ENCODE results near the gene ATRAID.
"Not testable (repeated sequence)": the region's sequence is repeated elsewhere in the genome, so short reads cannot be mapped to it uniquely, and the experiment has no call there.

Gene ATRAID, protein sequence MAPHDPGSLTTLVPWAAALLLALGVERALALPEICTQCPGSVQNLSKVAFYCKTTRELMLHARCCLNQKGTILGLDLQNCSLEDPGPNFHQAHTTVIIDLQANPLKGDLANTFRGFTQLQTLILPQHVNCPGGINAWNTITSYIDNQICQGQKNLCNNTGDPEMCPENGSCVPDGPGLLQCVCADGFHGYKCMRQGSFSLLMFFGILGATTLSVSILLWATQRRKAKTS

DNA sequence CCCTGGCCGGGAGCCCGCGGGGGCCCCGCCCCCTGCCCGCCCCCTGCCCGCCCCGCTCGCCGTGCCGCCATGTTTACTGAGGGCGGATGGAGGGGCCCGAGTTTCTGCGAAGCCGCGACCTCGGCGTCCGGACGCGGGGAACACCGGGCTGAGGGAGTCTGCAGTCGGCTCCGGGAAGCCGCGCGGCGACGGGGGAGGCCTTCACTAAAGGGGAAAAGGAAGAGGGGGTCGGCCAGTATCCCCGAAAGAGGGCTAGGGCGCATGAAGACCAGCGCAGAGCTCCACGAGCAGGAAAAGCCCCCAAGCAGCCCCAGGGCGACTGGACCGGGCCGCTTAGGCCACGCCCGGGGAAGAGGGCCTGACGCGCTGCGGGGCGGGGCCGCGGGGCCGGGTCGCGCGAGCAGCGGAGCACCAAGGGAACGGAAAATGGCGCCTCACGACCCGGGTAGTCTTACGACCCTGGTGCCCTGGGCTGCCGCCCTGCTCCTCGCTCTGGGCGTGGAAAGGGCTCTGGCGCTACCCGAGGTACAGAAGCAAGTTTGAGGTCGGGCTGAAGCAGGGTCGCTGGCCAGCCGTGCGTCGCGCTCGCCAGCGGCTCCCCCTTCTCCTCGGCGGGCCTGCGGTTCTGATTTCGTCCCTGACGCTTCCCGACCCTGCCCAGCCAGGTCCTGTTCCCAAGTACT, at the start of gene ATRAID, which contains the start of gene SLC5A6:
Gene ATRAID (plus strand): TSS at position 99 of the 683 bp plus-strand sequence. CDS start 328 bp downstream, at position 427.
Gene SLC5A6 (minus strand): TSS at position 326 of the 683 bp plus-strand sequence. CDS start 4,618 bp downstream, outside the sequence.
- peak; percentile 76 to 77 for DNase-seq (ENCODE audit: low read depth in 2 of 2)

DNA sequence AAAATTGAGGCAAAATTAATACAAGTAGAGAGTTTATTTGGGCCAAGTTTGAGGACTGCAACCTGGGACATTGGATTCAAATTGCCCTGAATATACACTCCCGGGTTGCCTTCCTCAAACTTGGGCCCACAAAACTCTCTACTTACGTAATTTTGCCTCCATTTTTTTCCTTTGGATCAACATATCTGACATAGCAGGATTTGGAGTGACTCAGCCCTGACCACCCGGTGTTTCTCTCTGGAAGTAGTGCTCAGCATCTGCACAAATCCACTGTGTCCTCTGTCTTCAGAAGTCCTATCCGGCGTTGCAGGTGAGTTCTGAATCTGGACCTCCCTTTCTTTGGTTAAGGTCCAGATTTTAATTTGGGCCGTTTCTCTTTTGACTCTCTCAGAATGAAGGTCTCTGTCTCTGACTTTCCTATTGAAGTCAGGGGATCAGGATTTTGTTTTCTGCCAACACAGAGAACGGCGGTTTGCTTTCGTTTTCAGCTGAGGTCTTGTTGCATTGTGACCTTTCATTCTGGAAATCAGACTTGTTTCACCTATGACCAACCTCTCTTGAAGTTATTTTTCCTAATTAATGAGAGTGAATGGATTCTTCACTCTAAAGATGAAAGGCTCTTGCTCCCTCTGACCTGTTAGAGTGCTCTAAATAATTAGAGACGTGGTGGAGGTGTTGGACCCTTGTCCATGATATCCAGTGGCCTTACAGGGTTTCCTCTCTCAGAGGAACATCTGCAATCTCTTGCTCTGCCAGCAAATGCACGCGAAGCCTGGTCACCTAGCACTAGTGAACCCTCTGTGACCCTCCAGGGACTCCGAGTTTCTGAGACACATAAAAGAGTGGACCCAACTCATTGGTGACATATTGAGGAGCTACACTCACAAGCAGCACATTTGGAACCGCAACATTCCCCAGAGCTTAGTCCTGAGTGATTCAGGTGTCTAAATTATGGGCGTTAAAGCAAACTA, 49.4 kb upstream of the ATRAID start:
- DNase-seq (ENCODE audit: low read depth in 2 of 2), result no peak

DNA sequence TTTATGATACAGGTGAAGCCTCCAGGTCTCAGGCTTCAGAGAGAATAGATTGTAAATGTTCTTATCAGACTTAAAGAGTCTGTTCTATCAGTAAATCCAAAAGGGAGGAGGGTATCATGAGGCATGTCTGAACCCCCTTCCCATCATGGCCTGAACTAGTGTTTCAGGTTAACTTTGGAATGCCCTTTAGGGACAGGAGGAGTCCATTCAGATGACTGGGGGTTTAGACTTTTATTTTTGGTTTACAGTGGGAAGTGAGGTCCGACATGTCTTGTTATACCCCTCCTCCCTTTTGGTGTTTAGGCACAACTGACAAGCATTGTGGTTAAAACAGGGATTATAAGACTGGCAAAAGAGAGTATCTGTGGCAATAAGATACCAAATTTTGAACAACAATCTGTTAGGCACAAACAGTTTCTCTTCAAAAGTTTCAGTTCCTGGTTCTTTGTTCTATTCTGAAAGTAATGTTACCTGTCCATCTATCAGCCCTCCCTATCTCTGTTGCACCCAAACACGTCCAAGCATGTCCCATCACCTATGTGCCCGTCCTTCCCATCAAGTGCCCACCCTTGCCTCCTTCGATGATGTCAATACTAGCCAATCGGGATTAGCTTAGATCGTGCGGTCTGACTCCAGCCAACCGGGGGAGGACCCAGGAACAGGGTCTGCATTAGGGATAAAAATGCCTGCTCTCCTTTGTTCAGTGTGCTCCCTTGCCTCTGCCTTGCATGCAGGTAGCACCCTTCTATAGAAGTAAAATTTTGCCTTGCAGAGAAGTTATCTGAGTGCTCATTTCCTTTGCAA, 46.7 kb upstream of the ATRAID start:
- DNase-seq (ENCODE audit: low read depth in 2 of 2), result no peak

- DNase-seq (ENCODE audit: low read depth in 2 of 2), result no peak
These were observed 41.1 kb upstream of the ATRAID start for GRCh38 chr2:27170581-27171337.

- DNase-seq (ENCODE audit: low read depth in 2 of 2), result no peak
These were observed 40.4 kb upstream of the ATRAID start for GRCh38 chr2:27171351-27171848.

- no peak for DNase-seq (ENCODE audit: low read depth in 2 of 2)
These were observed 37.2 kb upstream of the ATRAID start for GRCh38 chr2:27174638-27175037.

GRCh38 chr2:27175330-27175729, 36.5 kb upstream of the ATRAID start:
- no peak for DNase-seq (ENCODE audit: low read depth in 2 of 2)

DNA sequence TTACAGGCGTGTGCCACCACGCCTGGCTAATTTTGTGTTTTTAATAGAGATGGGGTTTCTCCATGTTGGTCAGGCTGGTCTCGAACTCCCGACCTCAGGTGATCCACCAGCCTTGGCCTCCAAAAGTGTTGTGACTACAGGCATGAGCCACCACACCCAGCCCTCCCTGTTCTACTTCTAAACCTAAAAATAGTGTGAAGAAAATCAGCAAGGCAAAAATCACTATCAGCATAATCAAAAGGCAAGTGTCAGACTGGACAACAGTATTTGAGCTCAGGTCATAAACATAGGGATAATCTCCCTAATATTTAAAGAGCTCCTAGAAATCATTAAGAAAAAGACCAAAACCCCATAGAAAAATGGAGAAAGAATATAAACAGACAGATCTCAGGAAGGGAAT, 36.1 kb upstream of the ATRAID start:
- not testable (repeated sequence) for DNase-seq (ENCODE audit: low read depth in 2 of 2)

DNA sequence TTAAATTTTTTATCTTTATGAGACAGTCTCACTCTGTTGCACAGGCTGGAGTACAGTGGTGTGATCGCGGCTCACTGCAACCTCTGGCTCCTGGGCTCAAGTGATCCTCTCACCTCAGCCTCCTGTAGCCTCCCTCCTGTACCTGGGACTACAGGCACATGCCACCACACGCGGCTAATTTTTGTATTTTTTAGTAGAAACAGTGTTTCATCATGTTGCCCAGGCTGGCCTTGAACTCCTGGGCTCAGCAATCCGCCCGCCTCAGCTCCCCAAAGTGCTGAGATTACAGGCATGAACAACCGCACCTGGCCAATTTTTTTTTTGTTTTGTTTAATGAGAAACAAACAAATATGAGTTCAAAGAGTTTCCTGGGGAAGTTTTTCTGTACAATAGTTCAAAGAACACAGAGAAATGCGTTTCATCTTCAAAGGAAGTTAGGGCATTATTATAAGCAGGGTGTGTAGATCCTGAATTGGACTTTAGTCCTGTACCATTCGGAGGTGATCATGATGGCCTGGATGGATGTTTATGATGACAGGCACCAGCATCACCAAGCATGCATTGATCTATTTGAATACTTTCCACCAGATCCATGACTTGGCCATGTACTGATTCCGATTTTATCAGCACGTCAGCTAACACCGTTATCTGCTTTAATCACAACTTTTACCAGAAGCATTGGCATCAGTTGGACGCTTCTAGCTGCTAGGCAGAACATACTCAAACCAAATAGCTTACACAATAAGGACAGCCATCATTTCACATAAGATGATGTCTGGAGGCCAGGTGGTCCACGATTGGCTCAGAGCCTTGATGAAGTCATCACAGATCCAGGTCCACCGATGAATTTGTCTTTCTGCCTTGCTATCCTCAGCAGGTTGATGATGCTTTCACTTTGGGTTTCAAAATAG, 34.1 kb upstream of the ATRAID start:
- no peak for DNase-seq (ENCODE audit: low read depth in 2 of 2)

- DNase-seq (ENCODE audit: low read depth in 2 of 2), result no peak
These were observed 33.4 kb upstream of the ATRAID start for GRCh38 chr2:27178469-27178868.

DNA sequence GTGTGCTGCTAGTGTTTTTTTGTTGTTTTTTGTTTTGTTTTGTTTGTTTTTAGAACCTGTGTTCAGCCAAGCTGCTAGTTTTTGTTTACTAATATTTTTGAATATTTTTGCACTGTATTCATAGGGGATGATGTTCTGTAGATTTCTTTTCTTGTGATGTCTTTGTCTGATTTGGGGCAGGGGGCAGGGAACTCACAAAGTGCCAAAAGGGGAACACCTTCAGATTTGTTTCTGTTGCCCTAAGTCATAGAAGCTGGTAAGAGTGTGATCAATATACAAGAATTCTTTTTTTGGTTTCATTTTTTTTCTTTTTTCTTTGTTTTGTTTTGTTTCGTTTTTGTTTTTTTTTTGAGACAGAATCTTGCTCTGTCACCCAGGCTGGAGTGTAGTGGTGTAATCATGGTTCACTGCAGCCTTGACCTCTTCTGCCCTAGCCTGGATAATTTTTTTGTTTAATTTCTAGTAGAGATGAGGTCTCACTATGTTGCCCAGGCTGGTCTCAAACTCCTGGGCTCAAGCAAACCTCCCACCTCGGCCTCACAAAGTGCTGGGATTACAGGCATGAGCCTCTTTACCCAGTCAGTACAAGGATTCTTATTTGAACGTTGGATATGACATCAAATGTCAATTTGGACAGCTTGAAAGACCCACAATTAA, 32.4 kb upstream of the ATRAID start:
- no peak for DNase-seq (ENCODE audit: low read depth in 2 of 2)

GRCh38 chr2:27182346-27182745, 29.5 kb upstream of the ATRAID start:
- no peak for DNase-seq (ENCODE audit: low read depth in 2 of 2)

- DNase-seq (ENCODE audit: low read depth in 2 of 2), result no peak
These were observed 27.7 kb upstream of the ATRAID start for GRCh38 chr2:27184115-27184514.

GRCh38 chr2:27185331-27186026, 26.4 kb upstream of the ATRAID start:
- no peak for DNase-seq (ENCODE audit: low read depth in 2 of 2)

GRCh38 chr2:27186613-27187345, 25.1 kb upstream of the ATRAID start:
- no peak for DNase-seq (ENCODE audit: low read depth in 2 of 2)

DNA sequence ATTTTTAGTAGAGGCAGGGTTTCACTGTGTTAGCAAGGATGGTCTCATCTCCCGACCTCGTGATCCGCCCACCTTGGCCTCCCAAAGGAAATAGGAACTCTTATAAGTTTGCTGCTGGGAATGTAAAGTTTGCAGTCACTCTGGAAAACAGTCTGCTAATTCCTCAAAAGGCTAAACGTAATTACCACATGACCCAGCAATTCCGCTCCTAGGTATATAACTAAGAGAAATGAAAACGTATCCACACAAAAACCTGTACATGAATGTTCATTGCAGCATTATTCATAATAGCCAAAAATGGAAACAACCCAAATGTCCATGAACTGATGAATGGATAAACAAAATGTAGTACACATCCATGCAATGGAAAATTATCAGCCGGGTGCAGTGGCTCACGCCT, 21.9 kb upstream of the ATRAID start:
- no peak for DNase-seq (ENCODE audit: low read depth in 2 of 2)

- peak in 1 of 2 donors; percentile 26 for DNase-seq (ENCODE audit: low read depth in 2 of 2)
These were observed 20.6 kb upstream of the ATRAID start for GRCh38 chr2:27191070-27191829.
